Measurements from ENCODE around the gene SLC39A7. TPM values are rescaled to one million over a fixed set of nuclear protein-coding genes. Genes with fewer than 3 reads are reported as not detected.

Gene SLC39A7
- total and polyA plus RNA-seq, 2 of the 4 experiments (the other 2 are of a cell fraction) = 135 to 208 TPM

DNA sequence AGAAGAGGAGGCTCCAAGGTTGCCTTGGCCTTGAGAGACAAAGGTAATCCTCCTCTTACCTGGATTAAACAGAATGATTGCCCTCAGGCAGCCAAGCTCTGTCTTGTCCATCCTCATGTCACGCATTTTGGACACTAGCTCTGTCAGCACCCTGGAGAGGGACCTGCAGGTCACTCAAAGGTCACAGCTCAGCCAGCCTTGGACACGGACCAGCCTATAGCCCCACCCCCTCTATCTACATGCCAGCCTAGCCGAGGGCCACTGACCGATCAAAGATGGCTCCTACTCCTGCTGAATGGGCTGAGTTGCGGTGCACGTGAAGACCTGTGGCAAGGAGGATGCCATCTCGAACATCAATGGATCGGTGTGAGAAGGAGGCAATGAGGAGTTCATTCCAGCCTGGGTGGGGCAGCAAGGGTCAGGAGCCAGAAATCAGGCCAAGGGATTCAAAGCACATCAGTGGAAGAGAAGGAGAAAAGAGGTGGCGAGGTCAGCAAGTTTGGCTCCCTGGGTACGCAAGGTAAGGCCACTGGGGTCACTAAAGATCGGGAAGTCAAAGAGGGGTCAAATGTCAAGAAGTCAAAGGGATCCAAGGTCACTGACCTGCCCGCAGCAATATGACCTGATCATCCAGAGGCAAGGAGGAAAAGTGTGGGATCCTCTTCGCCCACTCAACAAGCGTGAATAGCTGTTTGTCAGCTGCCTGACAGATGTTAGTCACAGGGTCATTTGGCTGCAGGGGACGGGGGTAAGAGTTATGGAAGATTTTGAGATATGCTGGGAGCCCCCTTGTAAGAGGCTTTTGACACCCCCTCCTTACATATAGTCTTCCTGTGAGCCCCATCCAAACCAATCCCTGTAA lies 5.1 kb upstream of the SLC39A7 start:
- no peak overlapping the region for H2BK5ac ChIP-seq (ENCODE audit: low read depth, low read length, poor library complexity, severe bottlenecking)
- POLR2A ChIA-PET (ENCODE audit: unreplicated experiment) = no interaction called here
- H2AFZ ChIP-seq (replicated peaks; ENCODE audit: low read length, poor library complexity) = no peak overlapping the region
- H4K8ac ChIP-seq (ENCODE audit: low read depth in 2 of 2, low read length in 2 of 2) = no peak overlapping the region
- peaks cover 24% of the 10 kb centered on the region for H3K27me3 ChIP-seq (ENCODE audit: control insufficient read depth, insufficient read depth, low read length)
- no peak overlapping the region for H2BK15ac ChIP-seq (ENCODE audit: low read depth, low read length)
- peaks cover 35% of the 10 kb centered on the region; the same call in 1 of the 2 replicates for H4K20me1 ChIP-seq (ENCODE audit: insufficient read depth, low read length)
- in situ Hi-C loops (cut with MboI; ENCODE audit: low sequenced_read_pairs) (no loop called here), dilution Hi-C loops (cut with HindIII; ENCODE audit: low sequenced_read_pairs, unreplicated experiment) (no loop called here), intact Hi-C loops (cut with micrococcal nuclease) (no loop called here)
- H2BK120ac ChIP-seq (ENCODE audit: low read depth, low read length) = no peak overlapping the region
- H3K18ac ChIP-seq (ENCODE audit: low read depth, low read length) = no peak overlapping the region
- no peak for DNase-seq
- no peak overlapping the region for H3K4ac ChIP-seq (ENCODE audit: low read depth, low read length)
- H3K4me3 ChIP-seq (ENCODE audit: insufficient read depth, low read depth, low read length) = no peak overlapping the region
- BruUV-seq (replicated peaks) = no TSS peak
- H3K23ac ChIP-seq (ENCODE audit: low read depth, low read length) = no peak overlapping the region
- peaks cover 4% of the 10 kb centered on the region; the same call in 1 of the 2 replicates for H3K4me1 ChIP-seq (ENCODE audit: control insufficient read depth, insufficient read depth, low read length)
- H3K14ac ChIP-seq (replicated peaks; ENCODE audit: low read depth, low read length) = no peak overlapping the region
- H3K4me2 ChIP-seq (ENCODE audit: low read depth, low read length) = no peak overlapping the region
- no peak overlapping the region for H4K5ac ChIP-seq (ENCODE audit: low read depth, low read length)
- WGBS, 2 experiments (ENCODE audit: extremely low coverage in 2 of 2, insufficient read length in 1 of 2) = 90% methylated on average over 2 of the region's 15 CpGs; no CpG with 5 or more reads in 1 of the 2 experiments
- no peak overlapping the region for H2AK9ac ChIP-seq (replicated peaks; ENCODE audit: low read depth, low read length, poor library complexity)
- H3K9ac ChIP-seq (ENCODE audit: low read depth, low read length) = no peak overlapping the region
- H3K56ac ChIP-seq (ENCODE audit: extremely low read depth, insufficient read depth, low read length) = no peak overlapping the region
- TF ChIP-seq RAD21 (IDR thresholded peaks at IDR 0.05; ENCODE audit: low read length) (no peak), CEBPB (IDR thresholded peaks at IDR 0.05; ENCODE audit: low read depth, low read length) (no peak), CHD1 (IDR thresholded peaks at IDR 0.05; ENCODE audit: low read depth, low read length) (no peak), ELK1 (IDR thresholded peaks at IDR 0.05; ENCODE audit: borderline replicate concordance, low read depth, low read length) (no peak), SMC3 (IDR thresholded peaks at IDR 0.05; ENCODE audit: low read depth, low read length) (no peak), FOS (IDR thresholded peaks at IDR 0.05; ENCODE audit: low read depth, low read length) (no peak), RFX5 (IDR thresholded peaks at IDR 0.05; ENCODE audit: low read depth, low read length) (no peak), RCOR1 (IDR thresholded peaks at IDR 0.05; ENCODE audit: insufficient replicate concordance, low read length) (no peak), MAZ (IDR thresholded peaks at IDR 0.05; ENCODE audit: borderline replicate concordance, low read depth, low read length) (no peak), MAFK (IDR thresholded peaks at IDR 0.05; ENCODE audit: low read depth, low read length) (no peak), POLR2A (IDR thresholded peaks at IDR 0.05; ENCODE audit: low read depth, low read length) (no peak), BHLHE40 (IDR thresholded peaks at IDR 0.05; ENCODE audit: low read depth, low read length) (no peak), MXI1 (IDR thresholded peaks at IDR 0.05; ENCODE audit: borderline replicate concordance, low read depth, low read length) (no peak)
- TF ChIP-seq, protein P1, sequence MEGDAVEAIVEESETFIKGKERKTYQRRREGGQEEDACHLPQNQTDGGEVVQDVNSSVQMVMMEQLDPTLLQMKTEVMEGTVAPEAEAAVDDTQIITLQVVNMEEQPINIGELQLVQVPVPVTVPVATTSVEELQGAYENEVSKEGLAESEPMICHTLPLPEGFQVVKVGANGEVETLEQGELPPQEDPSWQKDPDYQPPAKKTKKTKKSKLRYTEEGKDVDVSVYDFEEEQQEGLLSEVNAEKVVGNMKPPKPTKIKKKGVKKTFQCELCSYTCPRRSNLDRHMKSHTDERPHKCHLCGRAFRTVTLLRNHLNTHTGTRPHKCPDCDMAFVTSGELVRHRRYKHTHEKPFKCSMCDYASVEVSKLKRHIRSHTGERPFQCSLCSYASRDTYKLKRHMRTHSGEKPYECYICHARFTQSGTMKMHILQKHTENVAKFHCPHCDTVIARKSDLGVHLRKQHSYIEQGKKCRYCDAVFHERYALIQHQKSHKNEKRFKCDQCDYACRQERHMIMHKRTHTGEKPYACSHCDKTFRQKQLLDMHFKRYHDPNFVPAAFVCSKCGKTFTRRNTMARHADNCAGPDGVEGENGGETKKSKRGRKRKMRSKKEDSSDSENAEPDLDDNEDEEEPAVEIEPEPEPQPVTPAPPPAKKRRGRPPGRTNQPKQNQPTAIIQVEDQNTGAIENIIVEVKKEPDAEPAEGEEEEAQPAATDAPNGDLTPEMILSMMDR (conservative IDR thresholded peaks at IDR 0.05; ENCODE audit: low read depth, low read length) = no peak
- TF ChIP-seq, protein P2, sequence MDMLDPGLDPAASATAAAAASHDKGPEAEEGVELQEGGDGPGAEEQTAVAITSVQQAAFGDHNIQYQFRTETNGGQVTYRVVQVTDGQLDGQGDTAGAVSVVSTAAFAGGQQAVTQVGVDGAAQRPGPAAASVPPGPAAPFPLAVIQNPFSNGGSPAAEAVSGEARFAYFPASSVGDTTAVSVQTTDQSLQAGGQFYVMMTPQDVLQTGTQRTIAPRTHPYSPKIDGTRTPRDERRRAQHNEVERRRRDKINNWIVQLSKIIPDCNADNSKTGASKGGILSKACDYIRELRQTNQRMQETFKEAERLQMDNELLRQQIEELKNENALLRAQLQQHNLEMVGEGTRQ (IDR thresholded peaks at IDR 0.05; ENCODE audit: low read depth, low read length) = no peak
- H3K79me1 ChIP-seq (ENCODE audit: low read depth in 1 of 2, low read length in 2 of 2) = peaks cover 8 to 52% of the 10 kb centered on the region in 2 experiments; a peak in 3 of 4 replicates
- peaks cover 30% of the 10 kb centered on the region for H3K36me3 ChIP-seq (ENCODE audit: control insufficient read depth, insufficient read depth, low read length)
- H3K9me1 ChIP-seq (ENCODE audit: insufficient read depth, low read length) = peaks cover 4% of the 10 kb centered on the region
- no peak overlapping the region for H2AK5ac ChIP-seq (ENCODE audit: low read depth, low read length)
- no peak for ATAC-seq (ENCODE audit: low read depth)
- H4K91ac ChIP-seq (ENCODE audit: insufficient read depth, low read depth, low read length) = no peak overlapping the region
- H3K9me3 ChIP-seq (ENCODE audit: control insufficient read depth, insufficient read depth, low read length) = no peaks in the 10 kb centered on the region
- H2BK20ac ChIP-seq (ENCODE audit: low read depth, low read length) = no peak overlapping the region
- no peak overlapping the region for H3K27ac ChIP-seq (ENCODE audit: insufficient read depth, low read length)
- CTCF ChIA-PET = no interaction called here

All from IMR-90 (cell line).